Transverse colon (tissue), 4 donors: Measurements from ENCODE around the gene ETHE1. TPM values are rescaled to one million over a fixed set of nuclear protein-coding genes. Genes with fewer than 3 reads are reported as not detected.
A peak's percentile ranks its signal among the peaks of the same experiment; 100 is the strongest.

Source experiments
- DNase-seq: peaks from one replicate; pipeline ENCODE4 v3.0.0-alpha.2; 2019
- H3K27ac ChIP-seq, 4 donors: fragments of 200-600 bp; sonication (generic); 2 replicates each; pipeline ENCODE4 v1.5.1; 2016 to 2018; ENCODE audit warnings: inconsistent platforms in 4 of 4
- H3K27me3 ChIP-seq: fragments of 200-600 bp; sonication (generic); 2 replicates; pipeline ENCODE4 v1.5.1; 2017; ENCODE audit warnings: inconsistent platforms
- H3K36me3 ChIP-seq, 4 donors: fragments of 200-600 bp; sonication (generic); 2 replicates each; pipeline ENCODE4 v1.5.1; 2017 to 2019; ENCODE audit warnings: inconsistent platforms in 4 of 4
- H3K4me1 ChIP-seq, 4 donors: fragments of 200-600 bp; sonication (generic); 2 replicates each; pipeline ENCODE4 v1.5.1; 2017 to 2020; ENCODE audit warnings: inconsistent platforms in 4 of 4
- H3K4me3 ChIP-seq, 4 donors: fragments of 200-600 bp; sonication (generic); 1 replicate in 1 of 4; 2 replicates in 3 of 4; pipeline versions ENCODE4 v1.5.1 to v1.6.1; 2017 to 2019; ENCODE audit warnings: inconsistent platforms in 4 of 4
- H3K9me3 ChIP-seq, 2 donors: fragments of 200-600 bp; sonication (generic); 2 replicates each; pipeline ENCODE4 v1.5.1; 2017 to 2019; ENCODE audit warnings: inconsistent platforms in 2 of 2
- EP300 ChIP-seq: sonication (generic); formaldehyde crosslinking; IDR thresholded peaks from one replicate; pipeline ENCODE4 v1.6.1; 2017; ENCODE audit warnings: antibody characterized with exemption, low read depth
- POLR2A ChIP-seq: fragments of 450-650 bp; IDR thresholded peaks from one replicate; pipeline ENCODE4 v1.6.1; 2016; ENCODE audit warnings: antibody characterized with exemption, mild to moderate bottlenecking, moderate library complexity
- POLR2AphosphoS5 ChIP-seq, 3 donors: sonication (generic); formaldehyde crosslinking; IDR thresholded peaks; one replicate each; pipeline ENCODE4 v1.6.1; 2016; ENCODE audit warnings: antibody characterized with exemption in 3 of 3
- WGBS, 2 donors: methylation state at CpG; one replicate each; pipeline ENCODE4 v1.1.5; 2018; ENCODE audit warnings: low coverage in 1 of 2; 5-methylcytosine and 5-hydroxymethylcytosine counted together
- in situ Hi-C, 4 donors: fragments of 200-750 bp; cut with MboI; loops; one replicate each; pipeline versions ENCODE4 v1.15.0 to v1.15.1; 2017; ENCODE audit warnings: low sequenced_read_pairs in 3 of 4, low pct_ligation_motif_present in 1 of 4, low pct_unique_long_range_greater_than_20kb in 1 of 4
- intact Hi-C: fragments of 100-400 bp; cut with DNase I; formaldehyde crosslinking; loops from one replicate; pipeline ENCODE4 v1.15.1; 2023; ENCODE audit warnings: low total_unique reads
- total RNA-seq, 4 donors: library from RNA; depleted of rRNA; stranded (reverse); fragments of >200 nt; gene quantifications; one replicate each; pipeline ENCODE4 v1.1.0, GENCODE V29; 2016
- TF ChIP-seq, protein P1 (sequence below), 5 experiments: fragments of 200-600 bp in 3 of 5; fragments of 450-650 bp in 2 of 5; sonication (generic) in 3 of 5; IDR thresholded peaks; 1 replicate in 2 of 5; 2 replicates in 3 of 5; pipeline ENCODE4 v1.5.1; 2016 to 2017; ENCODE audit warnings: antibody characterized with exemption in 5 of 5, inconsistent platforms in 3 of 5, mild to moderate bottlenecking in 2 of 5, moderate library complexity in 1 of 5

Gene ETHE1
- total RNA-seq, 4 donors from 2014 or later, result 438 to 667 (median 458) TPM

DNA sequence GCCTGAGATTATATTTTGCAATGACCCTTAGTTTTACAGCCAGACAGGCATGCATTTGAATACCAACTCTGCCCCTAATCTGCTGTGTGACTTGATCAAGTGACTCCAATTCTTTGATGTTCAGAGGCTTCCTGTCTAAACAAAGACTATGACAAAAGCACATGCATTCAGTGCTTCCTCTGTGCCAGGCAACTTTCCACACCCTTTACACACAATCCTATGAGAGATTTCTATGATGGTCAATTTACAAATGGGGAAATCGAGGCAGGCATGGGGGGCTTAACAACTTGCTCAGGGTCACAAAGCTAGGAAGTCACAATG lies 57.9 kb downstream of the ETHE1 start:
- H3K4me1 ChIP-seq, result peaks cover 3 to 26% (median 8%) of the 10 kb centered on the region in 4 donors
- no peak overlapping the region for H3K27ac ChIP-seq
- H3K9me3 ChIP-seq, result no peaks in the 10 kb centered on the region
- no peaks in the 10 kb centered on the region for H3K27me3 ChIP-seq
- intact Hi-C loops, result no loop called here
- 50% methylated on average over 1 of the region's 1 CpG; no CpG with 5 or more reads in 1 of the 2 donors for WGBS, 2 donors
- H3K4me3 ChIP-seq, result no peak overlapping the region
- DNase-seq, result no peak
- in situ Hi-C loops, result no loop called here
- no peaks in the 10 kb centered on the region for H3K36me3 ChIP-seq
- TF ChIP-seq POLR2AphosphoS5 (IDR thresholded peaks at IDR 0.05), result no peak
- TF ChIP-seq, protein P1, sequence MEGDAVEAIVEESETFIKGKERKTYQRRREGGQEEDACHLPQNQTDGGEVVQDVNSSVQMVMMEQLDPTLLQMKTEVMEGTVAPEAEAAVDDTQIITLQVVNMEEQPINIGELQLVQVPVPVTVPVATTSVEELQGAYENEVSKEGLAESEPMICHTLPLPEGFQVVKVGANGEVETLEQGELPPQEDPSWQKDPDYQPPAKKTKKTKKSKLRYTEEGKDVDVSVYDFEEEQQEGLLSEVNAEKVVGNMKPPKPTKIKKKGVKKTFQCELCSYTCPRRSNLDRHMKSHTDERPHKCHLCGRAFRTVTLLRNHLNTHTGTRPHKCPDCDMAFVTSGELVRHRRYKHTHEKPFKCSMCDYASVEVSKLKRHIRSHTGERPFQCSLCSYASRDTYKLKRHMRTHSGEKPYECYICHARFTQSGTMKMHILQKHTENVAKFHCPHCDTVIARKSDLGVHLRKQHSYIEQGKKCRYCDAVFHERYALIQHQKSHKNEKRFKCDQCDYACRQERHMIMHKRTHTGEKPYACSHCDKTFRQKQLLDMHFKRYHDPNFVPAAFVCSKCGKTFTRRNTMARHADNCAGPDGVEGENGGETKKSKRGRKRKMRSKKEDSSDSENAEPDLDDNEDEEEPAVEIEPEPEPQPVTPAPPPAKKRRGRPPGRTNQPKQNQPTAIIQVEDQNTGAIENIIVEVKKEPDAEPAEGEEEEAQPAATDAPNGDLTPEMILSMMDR (IDR thresholded peaks at IDR 0.05), result no peak
- no peak for TF ChIP-seq EP300
- TF ChIP-seq POLR2A, result no peak

DNA sequence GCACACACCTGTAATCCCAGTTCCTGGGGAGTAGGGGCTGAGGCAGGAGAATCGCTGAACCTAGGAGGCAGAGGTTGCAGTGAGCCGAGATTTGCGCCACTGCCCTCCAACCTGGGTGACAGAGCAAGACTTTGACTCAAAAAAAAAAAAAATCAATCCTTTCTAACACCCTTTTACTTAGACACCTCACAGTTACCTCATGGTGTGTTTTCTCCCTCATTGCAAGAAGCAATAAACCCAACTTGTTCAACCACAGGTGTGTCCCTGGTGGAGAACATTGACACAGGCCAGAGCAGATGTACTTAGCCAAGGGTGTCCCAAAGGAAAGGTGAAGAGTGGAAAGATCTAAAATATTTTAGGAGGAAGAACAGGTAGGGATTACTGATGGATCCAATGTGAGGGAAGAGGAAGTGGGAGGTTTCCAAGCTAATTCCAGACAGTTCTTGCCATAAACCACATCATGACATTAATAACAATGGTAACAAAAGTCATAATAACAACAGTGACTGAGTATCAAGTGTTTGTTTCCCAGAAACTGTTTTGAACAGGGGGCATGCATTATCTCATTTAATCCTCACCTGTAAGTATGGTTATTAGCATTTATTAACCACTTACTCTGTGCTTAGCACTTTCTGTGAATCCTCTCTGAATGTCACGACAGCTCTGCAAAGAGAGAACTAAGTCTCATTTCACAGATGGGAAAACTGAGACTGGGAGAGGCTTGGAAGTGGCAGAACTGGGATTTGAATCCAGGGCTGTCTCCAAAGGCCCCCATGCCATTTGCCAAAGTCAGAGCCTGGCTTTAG lies 58.4 kb downstream of the ETHE1 start:
- no peak for TF ChIP-seq POLR2AphosphoS5 (IDR thresholded peaks at IDR 0.05)
- TF ChIP-seq, protein P1 (IDR thresholded peaks at IDR 0.05), result peak in 1 of 5 experiments; percentile 14
- no peak for TF ChIP-seq POLR2A
- no peak for TF ChIP-seq EP300
- in situ Hi-C loops, result no loop called here
- peak overlapping the region in 1 of 4 donors; percentile 18 for H3K27ac ChIP-seq
- H3K9me3 ChIP-seq, result no peaks in the 10 kb centered on the region
- 87% methylated on average over 4 of the region's 4 CpGs; no CpG with 5 or more reads in 1 of the 2 donors for WGBS, 2 donors
- intact Hi-C loops, result no loop called here
- H3K36me3 ChIP-seq, result no peaks in the 10 kb centered on the region
- no peak for DNase-seq
- H3K4me3 ChIP-seq, result no peak overlapping the region
- no peaks in the 10 kb centered on the region for H3K27me3 ChIP-seq
- peaks cover 3 to 29% (median 9%) of the 10 kb centered on the region in 4 donors for H3K4me1 ChIP-seq

DNA sequence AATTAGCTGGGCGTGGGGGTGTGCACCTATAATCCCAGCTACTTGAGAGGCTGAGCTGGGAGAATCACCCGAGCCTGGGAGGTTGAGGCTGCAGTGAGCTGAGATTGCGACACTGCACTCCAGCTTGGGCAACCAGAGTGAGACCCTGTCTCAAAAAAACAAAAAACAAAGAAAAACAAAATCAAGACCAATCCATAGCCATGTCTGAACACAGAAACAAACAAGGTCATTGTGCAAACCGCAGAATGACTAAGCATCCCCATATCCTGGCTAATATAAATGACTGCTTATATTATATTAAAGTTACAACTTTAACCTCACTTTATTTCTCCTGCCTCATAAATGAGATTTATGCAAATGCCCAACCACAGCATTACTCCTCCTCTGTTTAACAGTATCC lies 59.3 kb downstream of the ETHE1 start:
- Histone ChIP-seq H3K9me3 (no peaks in the 10 kb centered on the region), H3K4me1 (peaks cover 3 to 31% (median 11%) of the 10 kb centered on the region in 4 donors), H3K36me3 (no peaks in the 10 kb centered on the region), H3K27ac (peak overlapping the region in 1 of 4 donors; percentile 18), H3K27me3 (no peaks in the 10 kb centered on the region), H3K4me3 (no peak overlapping the region)
- in situ Hi-C loops, result no loop called here
- TF ChIP-seq POLR2AphosphoS5 (IDR thresholded peaks at IDR 0.05), result no peak
- no peak for TF ChIP-seq EP300
- TF ChIP-seq, protein P1 (IDR thresholded peaks at IDR 0.05), result no peak
- TF ChIP-seq POLR2A, result no peak
- WGBS, 2 donors, result 58 to 67% methylated on average over 3 to 4 of the region's 4 CpGs
- intact Hi-C loops, result no loop called here
- no peak for DNase-seq

DNA sequence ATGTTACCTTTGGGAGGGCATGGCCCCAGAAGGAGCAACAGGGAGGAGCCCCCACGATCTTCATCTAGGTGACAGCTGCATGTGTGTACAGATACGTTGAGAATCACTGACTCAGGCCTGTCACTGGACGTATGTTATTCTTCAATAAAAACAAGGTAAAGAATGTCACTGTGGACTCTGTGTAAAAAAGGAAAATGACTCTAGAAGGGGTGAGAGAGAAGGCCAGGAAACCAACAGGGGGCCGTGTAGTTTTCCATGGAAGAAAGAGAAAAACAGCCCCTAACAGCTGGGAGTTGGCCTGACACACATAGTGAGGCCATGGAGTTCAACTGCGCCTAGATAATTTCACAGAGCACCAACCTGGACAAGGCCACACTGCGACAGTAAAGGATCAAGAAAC lies 59.7 kb downstream of the ETHE1 start:
- no peak for DNase-seq
- TF ChIP-seq POLR2AphosphoS5 (IDR thresholded peaks at IDR 0.05), result no peak
- TF ChIP-seq EP300, result no peak
- TF ChIP-seq POLR2A, result no peak
- TF ChIP-seq, protein P1 (IDR thresholded peaks at IDR 0.05), result no peak
- no peaks in the 10 kb centered on the region for H3K27me3 ChIP-seq
- no peaks in the 10 kb centered on the region for H3K36me3 ChIP-seq
- peaks cover 3 to 36% (median 12%) of the 10 kb centered on the region in 4 donors for H3K4me1 ChIP-seq
- intact Hi-C loops, result no loop called here
- in situ Hi-C loops, result no loop called here
- no peak overlapping the region for H3K27ac ChIP-seq
- H3K9me3 ChIP-seq, result no peaks in the 10 kb centered on the region
- WGBS, 2 donors, result 62 to 80% methylated on average over 5 to 6 of the region's 6 CpGs
- no peak overlapping the region for H3K4me3 ChIP-seq
